ENCODE data around the gene CIROP.

GRCh38 chr14:23149745-23150144 is 45.0 kb upstream of the CIROP start:
- TF ChIP-seq CTCF (IDR thresholded peaks at IDR 0.05) (no peak), EP300 (IDR thresholded peaks at IDR 0.05) (no peak), POLR2AphosphoS5 (IDR thresholded peaks at IDR 0.05) (no peak)

Data from suprapubic skin (tissue), 4 donors.